ENCODE results near the gene KIAA0825. TPM values are rescaled to one million over a fixed set of nuclear protein-coding genes. Genes with fewer than 3 reads are reported as not detected.

KIAA0825 gene
- total RNA-seq, 1 donor from 2014 or later: 2.2 TPM

DNA sequence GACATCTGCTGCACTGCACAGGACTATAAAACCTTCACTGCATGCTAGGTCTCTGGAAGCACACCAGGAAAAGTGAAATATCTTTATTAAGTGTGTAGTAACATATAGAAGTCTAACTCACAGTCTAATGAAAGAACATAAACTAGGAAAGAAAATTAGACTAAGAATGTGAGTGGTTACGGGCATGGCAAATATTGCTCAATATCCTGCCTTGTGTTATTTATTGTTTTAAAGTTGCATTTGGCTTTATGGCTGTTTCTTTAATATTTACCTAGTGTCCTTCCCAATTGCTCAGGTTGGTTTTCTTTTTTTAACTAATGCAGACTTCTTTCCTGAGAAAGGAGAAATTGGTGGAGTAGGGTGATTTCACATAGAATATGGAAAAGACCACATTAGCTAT is 342.4 kb downstream of the KIAA0825 start:
- no peaks in the 10 kb centered on the region for H3K36me3 ChIP-seq
- no peak overlapping the region for H3K4me3 ChIP-seq
- no peak overlapping the region for H3K27ac ChIP-seq (replicated peaks)
- peaks cover 3% of the 10 kb centered on the region for H3K9me3 ChIP-seq (replicated peaks)
- H3K27me3 ChIP-seq (ENCODE audit: low read depth): no peaks in the 10 kb centered on the region
- H3K4me1 ChIP-seq: no peaks in the 10 kb centered on the region
- no peak for DNase-seq
- TF ChIP-seq, protein P1, sequence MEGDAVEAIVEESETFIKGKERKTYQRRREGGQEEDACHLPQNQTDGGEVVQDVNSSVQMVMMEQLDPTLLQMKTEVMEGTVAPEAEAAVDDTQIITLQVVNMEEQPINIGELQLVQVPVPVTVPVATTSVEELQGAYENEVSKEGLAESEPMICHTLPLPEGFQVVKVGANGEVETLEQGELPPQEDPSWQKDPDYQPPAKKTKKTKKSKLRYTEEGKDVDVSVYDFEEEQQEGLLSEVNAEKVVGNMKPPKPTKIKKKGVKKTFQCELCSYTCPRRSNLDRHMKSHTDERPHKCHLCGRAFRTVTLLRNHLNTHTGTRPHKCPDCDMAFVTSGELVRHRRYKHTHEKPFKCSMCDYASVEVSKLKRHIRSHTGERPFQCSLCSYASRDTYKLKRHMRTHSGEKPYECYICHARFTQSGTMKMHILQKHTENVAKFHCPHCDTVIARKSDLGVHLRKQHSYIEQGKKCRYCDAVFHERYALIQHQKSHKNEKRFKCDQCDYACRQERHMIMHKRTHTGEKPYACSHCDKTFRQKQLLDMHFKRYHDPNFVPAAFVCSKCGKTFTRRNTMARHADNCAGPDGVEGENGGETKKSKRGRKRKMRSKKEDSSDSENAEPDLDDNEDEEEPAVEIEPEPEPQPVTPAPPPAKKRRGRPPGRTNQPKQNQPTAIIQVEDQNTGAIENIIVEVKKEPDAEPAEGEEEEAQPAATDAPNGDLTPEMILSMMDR (IDR thresholded peaks at IDR 0.05; ENCODE audit: borderline replicate concordance): no peak
- intact Hi-C loops (cut with micrococcal nuclease): no loop called here

DNA sequence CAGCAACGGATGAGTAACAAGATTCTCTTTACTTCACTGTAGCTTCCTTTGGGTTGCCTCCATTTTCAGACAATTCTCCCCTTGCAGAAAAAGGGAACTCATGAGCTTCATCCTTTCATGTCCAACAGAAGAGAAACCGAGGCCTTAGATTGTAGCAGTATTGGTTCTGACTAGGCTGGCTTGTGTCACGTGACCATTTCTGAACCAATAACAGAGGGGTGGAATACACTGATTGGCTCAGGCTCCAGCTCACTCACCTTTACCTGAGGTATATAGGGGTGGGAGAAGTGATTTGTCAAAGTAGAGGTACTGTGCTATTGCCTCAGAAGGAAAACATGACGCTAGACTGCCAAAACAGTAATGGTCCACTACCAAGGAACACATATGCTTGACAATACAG is 343.7 kb downstream of the KIAA0825 start:
- Histone ChIP-seq H3K36me3 (no peaks in the 10 kb centered on the region), H3K9me3 (replicated peaks) (peaks cover 15% of the 10 kb centered on the region), H3K4me1 (no peaks in the 10 kb centered on the region), H3K27me3 (ENCODE audit: low read depth) (no peaks in the 10 kb centered on the region), H3K27ac (replicated peaks) (no peak overlapping the region), H3K4me3 (no peak overlapping the region)
- intact Hi-C loops (cut with micrococcal nuclease): no loop called here
- TF ChIP-seq, protein P1 (IDR thresholded peaks at IDR 0.05; ENCODE audit: borderline replicate concordance): no peak
- no peak for DNase-seq

DNA sequence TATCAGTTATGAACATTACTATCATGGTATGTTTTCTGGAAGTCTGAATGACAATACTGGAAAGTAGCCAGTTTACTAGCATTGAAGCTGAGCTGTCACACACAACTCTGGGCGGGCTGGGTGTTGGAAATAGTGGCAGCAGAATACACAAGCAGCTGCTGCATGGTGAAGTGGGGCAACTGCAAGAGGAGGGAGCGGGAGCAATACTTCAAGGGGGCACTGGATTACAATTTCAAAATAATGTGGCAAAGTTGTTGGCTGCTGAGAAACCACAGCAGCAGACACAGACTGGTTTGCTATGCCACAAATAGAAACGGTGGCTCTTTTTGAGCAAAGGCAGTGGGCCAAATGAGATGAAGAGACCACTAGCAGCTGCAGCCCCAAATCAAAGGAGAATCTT is 350.2 kb downstream of the KIAA0825 start:
- H3K9me3 ChIP-seq (replicated peaks): peaks cover 21% of the 10 kb centered on the region
- H3K27ac ChIP-seq (replicated peaks): no peak overlapping the region
- TF ChIP-seq, protein P1 (IDR thresholded peaks at IDR 0.05; ENCODE audit: borderline replicate concordance): no peak
- no peak for DNase-seq
- H3K27me3 ChIP-seq (ENCODE audit: low read depth): no peaks in the 10 kb centered on the region
- H3K4me1 ChIP-seq: no peaks in the 10 kb centered on the region
- no peaks in the 10 kb centered on the region for H3K36me3 ChIP-seq
- intact Hi-C loops (cut with micrococcal nuclease): no loop called here
- H3K4me3 ChIP-seq: no peak overlapping the region

DNA sequence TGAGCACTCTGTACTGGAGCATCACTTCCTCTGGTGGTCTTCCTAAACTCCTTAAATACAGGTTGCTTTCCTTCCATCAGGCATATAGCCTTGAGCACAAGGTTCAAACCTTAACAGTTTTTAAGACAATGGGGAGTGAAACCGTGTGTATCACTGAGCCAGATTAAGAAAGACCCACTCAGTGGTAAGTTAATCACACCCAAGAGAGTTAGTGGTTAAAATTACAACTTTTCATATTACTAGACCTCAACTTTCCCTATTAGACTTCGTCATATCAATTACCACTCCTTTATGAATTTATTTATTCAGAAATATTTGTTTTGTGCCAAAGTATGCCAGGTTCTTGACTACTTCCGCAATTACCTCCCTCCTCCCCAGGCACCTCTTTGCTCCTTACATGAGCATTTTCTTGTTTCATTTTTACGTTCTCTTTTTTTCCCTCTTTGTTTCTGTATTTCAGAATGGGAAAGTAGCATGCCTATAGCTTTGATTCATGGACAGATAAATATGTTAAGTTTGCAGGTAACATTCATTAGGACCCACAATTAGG is 351.0 kb downstream of the KIAA0825 start:
- no peaks in the 10 kb centered on the region for H3K36me3 ChIP-seq
- DNase-seq: no peak
- TF ChIP-seq, protein P1 (IDR thresholded peaks at IDR 0.05; ENCODE audit: borderline replicate concordance): no peak

DNA sequence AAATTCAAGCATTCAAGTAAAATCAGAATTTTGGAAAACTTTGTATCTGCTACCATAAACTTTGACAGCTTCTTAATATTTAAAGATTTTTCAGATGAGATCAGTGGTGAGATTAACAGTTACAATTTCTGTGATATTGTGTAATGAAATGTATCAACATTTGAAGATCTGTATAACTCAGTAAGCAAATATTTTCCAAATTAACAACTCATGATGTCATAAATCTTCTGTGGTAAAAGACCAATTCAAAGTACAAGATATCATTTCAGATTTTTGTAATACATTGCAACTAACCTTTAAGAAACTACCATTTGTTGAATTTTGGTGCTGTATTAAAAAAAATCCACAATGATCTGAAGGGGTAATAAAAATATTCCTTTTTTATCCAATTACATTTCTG is 352.2 kb downstream of the KIAA0825 start:
- intact Hi-C loops (cut with micrococcal nuclease): no loop called here

More for the DNA sequence above, 351.0 kb downstream of the KIAA0825 start:
- peaks cover 21% of the 10 kb centered on the region for H3K9me3 ChIP-seq (replicated peaks)
- no peaks in the 10 kb centered on the region for H3K27me3 ChIP-seq (ENCODE audit: low read depth)
- no peak overlapping the region for H3K27ac ChIP-seq (replicated peaks)
- intact Hi-C loops (cut with micrococcal nuclease): no loop called here
- H3K4me1 ChIP-seq: no peaks in the 10 kb centered on the region
- H3K4me3 ChIP-seq: no peak overlapping the region

More for the DNA sequence above, 352.2 kb downstream of the KIAA0825 start:
- no peaks in the 10 kb centered on the region for H3K27me3 ChIP-seq (ENCODE audit: low read depth)
- H3K27ac ChIP-seq (replicated peaks): no peak overlapping the region
- DNase-seq: no peak
- H3K4me1 ChIP-seq: no peaks in the 10 kb centered on the region
- no peak overlapping the region for H3K4me3 ChIP-seq
- H3K9me3 ChIP-seq (replicated peaks): peaks cover 20% of the 10 kb centered on the region
- no peaks in the 10 kb centered on the region for H3K36me3 ChIP-seq
- TF ChIP-seq, protein P1 (IDR thresholded peaks at IDR 0.05; ENCODE audit: borderline replicate concordance): no peak
